ENCODE data around the gene ITPR1.
A peak's percentile ranks its signal among the peaks of the same experiment; 100 is the strongest.

ITPR1 gene

GRCh38 chr3:4862973-4863372 lies 369.8 kb downstream of the ITPR1 start:
- DNase-seq (ENCODE audit: insufficient read length, low spot score): no peak
- TF ChIP-seq CTCF (IDR thresholded peaks at IDR 0.05; ENCODE audit: insufficient read depth, missing control alignments): no peak
- FAIRE-seq: peak; percentile 48

GRCh38 chr3:4864503-4864902 lies 371.4 kb downstream of the ITPR1 start:
- TF ChIP-seq CTCF (IDR thresholded peaks at IDR 0.05; ENCODE audit: insufficient read depth, missing control alignments): no peak
- peak; percentile 66 for FAIRE-seq

GRCh38 chr3:4865714-4866113 lies 372.6 kb downstream of the ITPR1 start:
- DNase-seq (ENCODE audit: insufficient read length, low spot score): no peak
- FAIRE-seq: no peak

More at GRCh38 chr3:4864503-4864902, 371.4 kb downstream of the ITPR1 start:
- no peak for DNase-seq (ENCODE audit: insufficient read length, low spot score)

GRCh38 chr3:4866866-4867265 lies 373.7 kb downstream of the ITPR1 start:
- TF ChIP-seq CTCF (IDR thresholded peaks at IDR 0.05; ENCODE audit: insufficient read depth, missing control alignments): no peak
- peak; percentile 53 for FAIRE-seq
- DNase-seq (ENCODE audit: insufficient read length, low spot score): no peak

More at GRCh38 chr3:4865714-4866113, 372.6 kb downstream of the ITPR1 start:
- TF ChIP-seq CTCF (IDR thresholded peaks at IDR 0.05; ENCODE audit: insufficient read depth, missing control alignments): no peak

- DNase-seq (ENCODE audit: insufficient read length, low spot score) (no peak), FAIRE-seq (no peak)
Observed at GRCh38 chr3:4877173-4877787, 384.1 kb downstream of the ITPR1 start.

GRCh38 chr3:4880850-4881249 lies 387.7 kb downstream of the ITPR1 start:
- no peak for FAIRE-seq
- no peak for DNase-seq (ENCODE audit: insufficient read length, low spot score)
- no peak for TF ChIP-seq CTCF (IDR thresholded peaks at IDR 0.05; ENCODE audit: insufficient read depth, missing control alignments)

More at GRCh38 chr3:4877173-4877787, 384.1 kb downstream of the ITPR1 start:
- TF ChIP-seq CTCF (IDR thresholded peaks at IDR 0.05; ENCODE audit: insufficient read depth, missing control alignments): no peak

- TF ChIP-seq CTCF (IDR thresholded peaks at IDR 0.05; ENCODE audit: insufficient read depth, missing control alignments): no peak
- DNase-seq (ENCODE audit: insufficient read length, low spot score): no peak
- FAIRE-seq: no peak
Observed at GRCh38 chr3:4882548-4882947, 389.4 kb downstream of the ITPR1 start.

Data from D721Med (cell line).